ENCODE measurements around the gene SAV1.

DNA sequence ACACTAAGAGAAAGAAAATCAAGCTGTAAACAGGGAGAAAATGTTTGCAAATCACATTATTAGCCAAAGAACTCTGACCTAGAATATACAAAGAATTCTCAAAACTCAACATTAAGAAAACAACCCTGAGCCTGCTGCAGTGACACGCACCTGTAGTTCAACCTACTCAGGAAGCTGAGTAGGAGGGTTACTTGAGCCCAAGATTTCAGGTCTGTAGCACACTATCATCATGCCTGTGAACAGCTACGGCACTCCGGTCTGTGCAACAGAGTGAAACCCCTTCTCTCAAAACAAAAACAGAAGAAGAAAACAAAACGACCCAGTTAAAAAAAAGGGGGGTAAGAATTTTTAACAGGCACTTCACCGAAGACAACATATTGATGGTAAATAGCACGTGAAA is 20.8 kb downstream of the SAV1 start:
- TF ChIP-seq CTCF (conservative IDR thresholded peaks at IDR 0.05; ENCODE audit: low read depth, low read length), result no peak
- no peak for TF ChIP-seq EZH2 (IDR thresholded peaks at IDR 0.05; ENCODE audit: low read length, unreplicated experiment)
- TF ChIP-seq EZH2phosphoT487 (IDR thresholded peaks at IDR 0.05; ENCODE audit: borderline replicate concordance, low read length), result no peak

All from PC-3 (cell line).